MCF 10A (cell line): ENCODE measurements around the gene SLC5A10. TPM values are rescaled to one million over a fixed set of nuclear protein-coding genes. Genes with fewer than 3 reads are reported as not detected.

Experiments used
- BruUV-seq: library from RNA; stranded (reverse); fragments of 400-500 nt; replicated peaks from 2 replicates; lab custom pipeline; 2021; lab: Mats Ljungman, UMichigan
- CTCF ChIA-PET: fragments of 300-600 bp; sonication (Branson Sonifier 250); formaldehyde crosslinking; extraction: SDS; loops from one replicate; lab custom pipeline; 2021; ENCODE audit warnings: antibody characterized with exemption, inconsistent platforms; lab: Yijun Ruan, JAX
- POLR2A ChIA-PET: fragments of 300-600, 350-650 bp; sonication (Branson Sonifier 250); formaldehyde crosslinking; extraction: SDS; loops from one replicate; lab custom pipeline; 2020; ENCODE audit warnings: antibody characterized with exemption, inconsistent platforms; lab: Yijun Ruan, JAX
- DNase-seq: peaks from one replicate; pipeline ENCODE4 v3.0.0-alpha.2; 2018; ENCODE audit not compliant: unreplicated experiment
- H3K27ac Mint-ChIP-seq: one replicate; pipeline ENCODE4 v1.8.0; 2022; ENCODE audit warnings: mild to moderate bottlenecking, low read depth, mixed read lengths; ENCODE audit not compliant: unreplicated experiment
- H3K27me3 Mint-ChIP-seq: one replicate; pipeline ENCODE4 v1.8.0; 2022; ENCODE audit warnings: mixed read lengths; ENCODE audit not compliant: insufficient read depth, unreplicated experiment
- H3K36me3 Mint-ChIP-seq: one replicate; pipeline ENCODE4 v1.8.0; 2022; ENCODE audit warnings: mild to moderate bottlenecking, moderate library complexity, mixed read lengths; ENCODE audit not compliant: insufficient read depth, unreplicated experiment
- H3K4me1 Mint-ChIP-seq: one replicate; pipeline ENCODE4 v1.8.0; 2022; ENCODE audit warnings: mixed read lengths; ENCODE audit not compliant: insufficient read depth, unreplicated experiment
- H3K4me3 Mint-ChIP-seq: one replicate; pipeline ENCODE4 v1.8.0; 2022; ENCODE audit warnings: mild to moderate bottlenecking, moderate library complexity, mixed read lengths; ENCODE audit not compliant: unreplicated experiment
- H3K9me3 Mint-ChIP-seq: one replicate; pipeline ENCODE4 v1.8.0; 2022; ENCODE audit warnings: mixed read lengths; ENCODE audit not compliant: unreplicated experiment
- intact Hi-C: fragments of 100-400 bp; cut with micrococcal nuclease; formaldehyde crosslinking; loops from 2 replicates; pipeline ENCODE4 v1.14.1; 2022
- total RNA-seq: library from RNA; stranded (reverse); gene quantifications from 2 replicates; pipeline ENCODE4 v1.2.3, GENCODE V29; 2022
- TF ChIP-seq, protein P1 (sequence below): fragments of 200-600 bp; IDR thresholded peaks from one replicate; pipeline ENCODE4 v1.8.0; 2022; ENCODE audit warnings: antibody characterized with exemption, mild to moderate bottlenecking; ENCODE audit not compliant: unreplicated experiment

The SLC5A10 gene
- total RNA-seq, 1 experiment from 2014 or later: 0.16 TPM

DNA sequence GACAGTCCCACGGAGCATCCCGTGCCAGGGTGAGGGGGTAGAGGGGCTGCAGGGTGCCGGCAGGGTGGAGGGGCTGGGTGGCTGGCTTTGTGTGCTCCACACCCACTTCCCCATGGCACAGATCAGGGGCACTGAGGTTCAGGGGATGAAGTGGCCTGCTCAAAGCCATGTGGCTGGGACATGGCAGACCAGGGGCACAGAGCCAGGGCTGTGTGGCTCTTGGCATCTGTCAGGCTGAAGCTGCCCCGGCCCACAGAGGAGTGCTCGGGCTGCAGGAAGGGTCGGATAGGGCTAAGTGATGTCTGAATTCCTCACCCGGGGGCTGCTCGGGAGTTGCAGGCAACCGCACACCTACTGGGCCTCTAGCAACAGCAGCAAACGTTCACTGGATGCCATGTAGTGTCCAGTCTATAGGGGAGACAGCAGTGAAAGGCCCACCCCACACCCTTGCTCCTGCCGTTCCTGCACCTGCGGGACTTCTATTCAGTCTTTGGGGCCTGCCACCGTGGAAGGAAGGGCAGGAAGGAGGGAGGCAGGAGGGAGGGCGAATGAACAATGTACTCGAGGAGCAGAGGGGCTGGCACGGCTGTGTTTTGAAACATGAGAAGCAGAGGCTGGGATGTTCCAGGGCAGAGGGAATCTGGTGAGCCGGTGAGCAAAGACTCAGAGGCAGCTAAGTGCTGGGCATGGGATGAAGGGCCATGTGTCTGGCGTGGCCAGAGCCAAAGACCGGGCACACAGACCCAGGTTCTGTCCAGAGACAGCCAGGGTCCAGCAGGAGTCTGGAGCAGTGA is 15.1 kb downstream of the SLC5A10 start:
- intact Hi-C loops: no loop called here
- ChIA-PET POLR2A (no interaction called here), CTCF (no interaction called here)
- H3K36me3 Mint-ChIP-seq: peaks cover 25% of the 10 kb centered on the region
- H3K27me3 Mint-ChIP-seq: no peaks in the 10 kb centered on the region
- no TSS peak for BruUV-seq
- no peak for DNase-seq
- H3K4me3 Mint-ChIP-seq: no peak overlapping the region
- TF ChIP-seq, protein P1, sequence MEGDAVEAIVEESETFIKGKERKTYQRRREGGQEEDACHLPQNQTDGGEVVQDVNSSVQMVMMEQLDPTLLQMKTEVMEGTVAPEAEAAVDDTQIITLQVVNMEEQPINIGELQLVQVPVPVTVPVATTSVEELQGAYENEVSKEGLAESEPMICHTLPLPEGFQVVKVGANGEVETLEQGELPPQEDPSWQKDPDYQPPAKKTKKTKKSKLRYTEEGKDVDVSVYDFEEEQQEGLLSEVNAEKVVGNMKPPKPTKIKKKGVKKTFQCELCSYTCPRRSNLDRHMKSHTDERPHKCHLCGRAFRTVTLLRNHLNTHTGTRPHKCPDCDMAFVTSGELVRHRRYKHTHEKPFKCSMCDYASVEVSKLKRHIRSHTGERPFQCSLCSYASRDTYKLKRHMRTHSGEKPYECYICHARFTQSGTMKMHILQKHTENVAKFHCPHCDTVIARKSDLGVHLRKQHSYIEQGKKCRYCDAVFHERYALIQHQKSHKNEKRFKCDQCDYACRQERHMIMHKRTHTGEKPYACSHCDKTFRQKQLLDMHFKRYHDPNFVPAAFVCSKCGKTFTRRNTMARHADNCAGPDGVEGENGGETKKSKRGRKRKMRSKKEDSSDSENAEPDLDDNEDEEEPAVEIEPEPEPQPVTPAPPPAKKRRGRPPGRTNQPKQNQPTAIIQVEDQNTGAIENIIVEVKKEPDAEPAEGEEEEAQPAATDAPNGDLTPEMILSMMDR: no peak
- no peaks in the 10 kb centered on the region for H3K9me3 Mint-ChIP-seq
- peaks cover 13% of the 10 kb centered on the region for H3K4me1 Mint-ChIP-seq
- H3K27ac Mint-ChIP-seq: no peak overlapping the region

DNA sequence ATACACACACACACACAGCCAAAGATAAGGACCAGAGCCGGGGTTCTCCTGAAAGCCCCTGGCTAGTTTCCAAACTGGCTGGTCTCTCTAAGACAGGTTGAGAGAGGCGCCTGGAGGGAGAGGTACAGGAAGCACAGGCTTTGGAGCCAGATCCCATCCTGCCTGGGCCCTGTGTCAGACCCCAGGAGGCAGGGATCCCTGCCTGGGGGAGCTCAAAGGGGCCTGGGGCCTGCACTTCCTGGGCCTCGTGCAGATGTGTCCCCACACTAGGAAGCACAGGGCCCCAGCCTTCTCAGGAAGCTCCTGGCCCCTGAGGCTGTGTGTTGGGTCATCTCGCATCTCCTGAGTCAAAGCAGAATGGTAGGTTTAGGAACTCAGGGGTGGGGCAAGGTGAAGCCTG is 16.0 kb downstream of the SLC5A10 start:
- POLR2A ChIA-PET: interaction anchor here (0.8 kb wide), 1 partner anchor 13 kb away, joined by 3 read pairs; no protein-coding TSS in a partner anchor

DNA sequence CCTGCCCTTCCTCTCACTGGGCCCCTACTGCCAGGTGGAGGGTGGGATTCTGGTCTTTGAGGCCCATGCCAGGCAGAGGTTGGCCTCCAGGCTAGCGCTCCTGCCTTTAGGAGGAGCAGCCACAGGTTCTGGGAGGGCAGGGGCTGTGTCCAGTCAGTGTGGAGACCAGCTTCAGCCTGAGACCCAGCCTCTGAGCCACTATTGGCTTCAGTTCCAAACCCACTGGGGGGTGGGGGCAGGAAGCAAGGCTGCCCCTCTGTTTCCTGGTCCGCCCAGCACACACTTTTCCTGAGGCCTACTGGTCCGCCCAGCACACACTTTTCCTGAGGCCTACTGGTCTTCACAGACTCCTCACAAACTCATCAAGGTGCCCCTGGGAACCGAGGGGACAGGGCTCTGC is 16.4 kb downstream of the SLC5A10 start:
- Mint-ChIP-seq H3K27me3 (no peaks in the 10 kb centered on the region), H3K9me3 (no peaks in the 10 kb centered on the region), H3K4me1 (peaks cover 13% of the 10 kb centered on the region), H3K4me3 (no peak overlapping the region), H3K27ac (no peak overlapping the region), H3K36me3 (peaks cover 32% of the 10 kb centered on the region)
- TF ChIP-seq, protein P1: no peak
- intact Hi-C loops: loop anchor here (2.0 kb wide), 1 partner anchor 36 kb away; the partner anchor contains the start of gene FAM83G
- no peak for DNase-seq
- BruUV-seq: no TSS peak
- ChIA-PET CTCF (interaction anchor here (1.2 kb wide), 1 partner anchor 51 kb away, joined by 3 read pairs; no protein-coding TSS in a partner anchor), POLR2A (interaction anchor here (0.8 kb wide), 1 partner anchor 12 kb away, joined by 3 read pairs; no protein-coding TSS in a partner anchor)

More for the DNA sequence above, 16.0 kb downstream of the SLC5A10 start:
- intact Hi-C loops: loop anchor here (2.0 kb wide), 1 partner anchor 37 kb away; the partner anchor contains the start of gene FAM83G
- no peak overlapping the region for H3K27ac Mint-ChIP-seq
- BruUV-seq: no TSS peak
- CTCF ChIA-PET: interaction anchor here (0.5 to 1.2 kb wide), 2 partner anchors 51 to 984 kb away, joined by 3 read pairs; no protein-coding TSS in a partner anchor
- H3K9me3 Mint-ChIP-seq: no peaks in the 10 kb centered on the region
- H3K4me1 Mint-ChIP-seq: peaks cover 13% of the 10 kb centered on the region
- TF ChIP-seq, protein P1: no peak
- no peak overlapping the region for H3K4me3 Mint-ChIP-seq
- peaks cover 32% of the 10 kb centered on the region for H3K36me3 Mint-ChIP-seq
- H3K27me3 Mint-ChIP-seq: no peaks in the 10 kb centered on the region
- peak; percentile 73 for DNase-seq
